Measurements from ENCODE around the gene ZNFX1. TPM values are rescaled to one million over a fixed set of nuclear protein-coding genes. Genes with fewer than 3 reads are reported as not detected.

The ZNFX1 gene
- total and polyA plus RNA-seq, 9 of the 15 experiments (the other 6 are each of a cell fraction or from before 2014, with no cell fraction given): 3.8 to 13.8 (median 10.3) TPM

DNA sequence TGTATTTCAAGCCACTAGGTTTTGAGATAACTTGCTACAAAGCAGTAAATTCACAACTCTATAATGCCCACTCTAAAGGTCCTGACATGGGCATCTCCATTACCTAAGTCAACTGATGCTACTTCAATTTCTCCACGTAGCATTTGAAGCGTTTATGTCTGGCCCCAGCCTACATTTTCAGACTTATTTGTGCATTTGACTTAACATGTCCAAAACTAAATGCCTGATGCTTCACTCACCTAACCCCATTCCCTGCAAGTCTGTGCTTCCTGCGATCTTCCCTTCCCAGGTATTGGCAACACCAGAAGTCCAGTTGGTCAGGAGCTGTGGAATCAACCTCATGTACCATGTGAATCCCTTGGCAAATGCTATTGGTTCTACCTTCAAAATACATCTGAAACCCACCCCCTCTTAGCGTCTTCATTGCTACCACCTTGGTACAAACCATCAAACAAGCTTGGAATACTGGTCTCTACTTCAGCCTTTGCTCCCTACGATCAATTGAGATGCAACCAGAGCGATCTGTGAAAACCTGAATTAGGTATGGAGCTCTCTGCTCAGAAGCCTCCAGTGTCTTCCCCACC, 12.8 kb upstream of the ZNFX1 start:
- no TSS peak for BruUV-seq (replicated peaks)
- 49% methylated on average over 6 of the region's 6 CpGs for WGBS (ENCODE audit: insufficient coverage, low coverage, missing lambda C conversion rate)
- Histone ChIP-seq H3K9ac (ENCODE audit: insufficient read depth in 1 of 2, low read depth in 2 of 2, low read length in 2 of 2) (no peak overlapping the region), H3K36me3 (ENCODE audit: control insufficient read depth, insufficient read depth, low read length) (peaks cover 55% of the 10 kb centered on the region), H3K4me3 (no peak overlapping the region), H2AFZ (ENCODE audit: low read depth, low read length) (no peak overlapping the region), H3K9me3 (replicated peaks; ENCODE audit: control insufficient read depth, insufficient read depth, low read depth, low read length) (no peaks in the 10 kb centered on the region; the same call in 1 of the 2 replicates), H3K27ac (ENCODE audit: extremely low read depth, low read depth, low read length) (peak overlapping the region; percentile 50; the same call in 2 of the 3 replicates), H3K4me2 (ENCODE audit: insufficient read depth, low read length) (no peak overlapping the region), H3K79me2 (ENCODE audit: control insufficient read depth, insufficient read depth, low read length) (peaks cover 33% of the 10 kb centered on the region), H4K20me1 (replicated peaks; ENCODE audit: control insufficient read depth, insufficient read depth, low read length) (peaks cover 44% of the 10 kb centered on the region), H3K4me1 (replicated peaks in 1 of 2; ENCODE audit: control insufficient read depth in 2 of 2, insufficient read depth in 2 of 2, low read length in 2 of 2) (peaks cover 3 to 23% of the 10 kb centered on the region in 2 experiments; a peak in 3 of 5 replicates), H3K27me3 (ENCODE audit: control insufficient read depth in 2 of 2, insufficient read depth in 2 of 2, low read length in 2 of 2) (no peaks in the 10 kb centered on the region), H3K9me1 (ENCODE audit: control insufficient read depth, insufficient read depth, low read length) (peaks cover 7% of the 10 kb centered on the region)
- ATAC-seq (no peak), DNase-seq (ENCODE audit: extremely low read depth in 1 of 4, low spot score in 3 of 4) (peak in 1 of 4 experiments; percentile 18), FAIRE-seq (peak; percentile 60)
- intact Hi-C loops (cut with micrococcal nuclease): no loop called here
- in situ Hi-C loops (cut with MboI): no loop called here
- CTCF ChIA-PET (ENCODE audit: low intra/inter-chr PET ratio): interaction anchor here (0.6 kb wide), 1 partner anchor 587 kb away, joined by 3 read pairs; no protein-coding TSS in a partner anchor
- TF ChIP-seq ZKSCAN8 (CRISPR knock-in tag; IDR thresholded peaks at IDR 0.05) (no peak), SUPT5H (IDR thresholded peaks at IDR 0.05) (0 out of 2 replicates have a peak, but pooled peaks have one; percentile 10)
- POLR2A ChIA-PET: interaction anchor here (0.6 to 4.3 kb wide), 8 partner anchors 10 to 866 kb away, joined by 3 to 68 read pairs (median 4); partner anchors contain the start of gene ZNFX1
